GM23338 (cell line): Measurements from ENCODE around the gene SYMPK. TPM values are rescaled to one million over a fixed set of nuclear protein-coding genes. Genes with fewer than 3 reads are reported as not detected.

Experiments used
- ATAC-seq: fragments of 200-7000 bp; cut with Tn5 transposase; 3 replicates; pipeline ENCODE4 v1.9.1; 2020
- DNase-seq: peaks from one replicate; pipeline ENCODE4 v3.0.0-alpha.2; 2015; ENCODE audit warnings: low spot score
- H2AFZ ChIP-seq: fragments of 200-600 bp; sonication (generic); 2 replicates; pipeline ENCODE4 v1.8.0; 2016; ENCODE audit warnings: antibody characterized with exemption, mild to moderate bottlenecking, moderate library complexity
- H3F3A ChIP-seq: fragments of 200-600 bp; sonication (generic); replicated peaks from 2 replicates; pipeline ENCODE4 v1.8.0; 2017; ENCODE audit warnings: antibody characterized with exemption, mixed run types, low read depth
- H3K27ac ChIP-seq: fragments of 200-600 bp; sonication (generic); 2 replicates; pipeline ENCODE4 v1.6.1; 2016; ENCODE audit warnings: low read depth
- H3K27me3 ChIP-seq: fragments of 200-600 bp; sonication (generic); 2 replicates; pipeline ENCODE4 v1.8.0; 2016; ENCODE audit warnings: mild to moderate bottlenecking, mixed run types, moderate library complexity; ENCODE audit not compliant: insufficient read depth
- H3K36me3 ChIP-seq: fragments of 200-600 bp; sonication (generic); 2 replicates; pipeline ENCODE4 v1.8.0; 2016; ENCODE audit warnings: mild to moderate bottlenecking; ENCODE audit not compliant: insufficient read depth
- H3K4me1 ChIP-seq: fragments of 200-600 bp; sonication (generic); 2 replicates; pipeline ENCODE4 v1.8.0; 2016; ENCODE audit warnings: mild to moderate bottlenecking, moderate library complexity; ENCODE audit not compliant: insufficient read depth
- H3K4me2 ChIP-seq: fragments of 200-600 bp; sonication (generic); 2 replicates; pipeline ENCODE4 v1.7.1; 2017; ENCODE audit warnings: mixed run types
- H3K4me3 ChIP-seq: fragments of 200-600 bp; sonication (generic); 2 replicates; pipeline ENCODE4 v1.6.1; 2016; ENCODE audit warnings: mixed run types
- H3K79me2 ChIP-seq: fragments of 200-600 bp; sonication (generic); replicated peaks from 2 replicates; pipeline ENCODE4 v1.8.0; 2017; ENCODE audit warnings: mild to moderate bottlenecking; ENCODE audit not compliant: insufficient read depth
- H3K9me2 ChIP-seq: fragments of 200-600 bp; sonication (generic); 2 replicates; pipeline ENCODE4 v1.8.0; 2017; ENCODE audit not compliant: insufficient read depth
- H4K20me1 ChIP-seq: fragments of 200-600 bp; sonication (generic); replicated peaks from 2 replicates; pipeline ENCODE4 v1.8.0; 2017; ENCODE audit warnings: mild to moderate bottlenecking; ENCODE audit not compliant: insufficient read depth
- H3K27ac Mint-ChIP-seq: 2 replicates; pipeline ENCODE4 v1.8.0; 2020; ENCODE audit warnings: inconsistent platforms, mild to moderate bottlenecking, moderate library complexity, mixed read lengths
- H3K27me3 Mint-ChIP-seq: 3 replicates; pipeline ENCODE4 v1.8.0; 2022; ENCODE audit warnings: low read depth, mild to moderate bottlenecking, moderate library complexity, mixed read lengths, inconsistent platforms; ENCODE audit not compliant: insufficient read depth, poor library complexity
- H3K36me3 Mint-ChIP-seq: 3 replicates; pipeline ENCODE4 v1.8.0; 2021; ENCODE audit warnings: low read depth, mild to moderate bottlenecking, inconsistent platforms, moderate library complexity, mixed read lengths
- H3K4me1 Mint-ChIP-seq: 3 replicates; pipeline ENCODE4 v1.8.0; 2020; ENCODE audit warnings: mild to moderate bottlenecking, inconsistent platforms, mixed read lengths
- H3K4me3 Mint-ChIP-seq: 3 replicates; pipeline ENCODE4 v1.8.0; 2021; ENCODE audit warnings: moderate library complexity, mild to moderate bottlenecking, inconsistent platforms, mixed read lengths
- H3K9me3 Mint-ChIP-seq: 3 replicates; pipeline ENCODE4 v1.8.0; 2020; ENCODE audit warnings: moderate library complexity, mild to moderate bottlenecking, inconsistent platforms, mixed read lengths
- CREB1 ChIP-seq: fragments of 250-450 bp; sonication (Bioruptor Pico); IDR thresholded peaks from 2 replicates; pipeline ENCODE4 v1.5.0; 2020; ENCODE audit warnings: low read depth, mild to moderate bottlenecking, moderate library complexity
- CTCF ChIP-seq, 2 experiments: fragments of 200-600 bp in 1 of 2; sonication (generic) in 1 of 2; conservative IDR thresholded peaks; 2 replicates each; pipeline versions ENCODE4 v1.5.1 to v1.6.1; 2016 to 2017; ENCODE audit warnings: antibody characterized with exemption in 2 of 2, low read depth in 2 of 2, mild to moderate bottlenecking in 2 of 2, moderate library complexity in 1 of 2
- EZH2 ChIP-seq: fragments of 200-600 bp; sonication (generic); IDR thresholded peaks from one replicate; pipeline ENCODE4 v1.8.0; 2017; ENCODE audit warnings: antibody characterized with exemption, mild to moderate bottlenecking, low read depth; ENCODE audit not compliant: unreplicated experiment
- EZH2phosphoT487 ChIP-seq: fragments of 200-600 bp; sonication (generic); IDR thresholded peaks from one replicate; pipeline ENCODE4 v1.8.1; 2018; ENCODE audit warnings: antibody characterized with exemption; ENCODE audit not compliant: unreplicated experiment
- NANOG ChIP-seq: IDR thresholded peaks from 2 replicates; pipeline ENCODE4 v1.6.1; 2016; ENCODE audit warnings: antibody characterized with exemption, borderline replicate concordance
- POLR2AphosphoS5 ChIP-seq: IDR thresholded peaks from 2 replicates; pipeline ENCODE4 v1.6.1; 2016; ENCODE audit warnings: antibody characterized with exemption, low read depth
- ZNF114 ChIP-seq: fragments of 250-450 bp; sonication (Bioruptor Pico); IDR thresholded peaks from 2 replicates; pipeline ENCODE4 v1.5.0; 2020; ENCODE audit warnings: mild to moderate bottlenecking, moderate library complexity
- ZNF331 ChIP-seq: fragments of 250-450 bp; sonication (Bioruptor Pico); IDR thresholded peaks from 2 replicates; pipeline ENCODE4 v1.5.0; 2020; ENCODE audit warnings: low read depth, mild to moderate bottlenecking, moderate library complexity
- ZNF462 ChIP-seq: fragments of 250-450 bp; sonication (Bioruptor Pico); IDR thresholded peaks from 2 replicates; pipeline ENCODE4 v1.5.0; 2020; ENCODE audit warnings: mild to moderate bottlenecking, moderate library complexity
- polyA plus RNA-seq: library from polyadenylated mRNA; unstranded; fragments of >200 nt; fragmentation: Nextera tagmentation; extraction: Ambion mirVana; gene quantifications from 2 replicates; pipeline ENCODE4 v1.2.1, GENCODE V29; 2016
- total RNA-seq: library from RNA; depleted of rRNA; stranded (reverse); fragments of >200 nt; shearing (Covaris generic); gene quantifications from 2 replicates; pipeline ENCODE4 v1.2.3, GENCODE V29; 2014
- TF ChIP-seq, protein P1 (sequence below): IDR thresholded peaks from one replicate; pipeline ENCODE4 v1.6.1; 2018; ENCODE audit warnings: antibody characterized with exemption; ENCODE audit not compliant: unreplicated experiment
- TF ChIP-seq, protein P2 (sequence below): IDR thresholded peaks from 2 replicates; pipeline ENCODE4 v1.6.1; 2016; ENCODE audit warnings: antibody characterized with exemption

Gene SYMPK
- total and polyA plus RNA-seq, 2 experiments from 2014 or later, result 36.8 to 82.1 TPM

DNA sequence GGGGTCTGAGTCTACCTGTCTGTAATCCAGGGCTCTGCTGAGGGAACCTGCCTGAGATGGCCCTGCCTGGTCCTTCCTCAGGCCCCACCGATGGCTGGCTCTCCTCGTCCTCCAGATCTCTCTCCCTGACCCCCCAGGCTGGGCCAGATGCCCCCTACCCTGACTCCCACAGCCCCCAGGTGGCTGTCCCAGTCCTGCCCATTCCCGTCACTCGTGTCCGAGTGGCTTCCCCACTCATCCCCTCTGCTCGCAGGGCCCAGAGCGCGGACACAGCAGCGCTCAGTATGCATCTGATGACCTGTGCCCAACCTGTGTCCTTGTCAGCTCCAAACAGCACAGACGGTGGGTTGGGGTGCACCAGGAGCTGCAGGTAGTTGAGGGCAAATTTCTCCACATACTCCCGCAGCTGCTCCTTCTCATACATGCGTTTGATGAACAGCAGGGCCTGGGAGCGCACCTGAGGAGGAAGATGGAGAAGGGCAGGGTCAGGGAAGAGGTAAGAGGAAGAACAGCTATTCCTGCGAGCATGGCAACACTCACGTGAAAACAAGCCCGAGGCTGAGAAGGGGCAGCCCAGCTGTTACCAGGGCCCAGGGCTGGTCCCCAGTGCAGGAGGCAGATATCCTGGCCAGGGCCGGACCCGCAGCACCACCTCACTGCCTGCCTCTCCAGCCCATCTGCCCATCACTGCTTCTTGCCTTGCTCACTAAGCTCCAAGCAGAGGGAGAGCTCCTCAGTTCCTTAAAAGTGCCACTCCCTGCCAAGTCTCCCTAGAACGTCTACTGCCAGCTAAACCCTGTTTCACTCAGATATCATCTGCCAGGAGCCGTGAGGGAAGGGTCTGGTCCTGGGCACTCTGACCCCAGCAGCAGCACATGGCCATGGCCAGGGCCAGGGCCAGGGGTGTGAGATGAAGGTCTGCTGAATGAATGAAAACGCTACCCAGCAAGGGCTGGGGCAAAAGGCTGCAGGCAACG, 36.7 kb downstream of the SYMPK start (continued):
- TF ChIP-seq POLR2AphosphoS5 (no peak; the same call in 1 of the 2 replicates), NANOG (no peak), ZNF462 (CRISPR knock-in tag) (no peak)

DNA sequence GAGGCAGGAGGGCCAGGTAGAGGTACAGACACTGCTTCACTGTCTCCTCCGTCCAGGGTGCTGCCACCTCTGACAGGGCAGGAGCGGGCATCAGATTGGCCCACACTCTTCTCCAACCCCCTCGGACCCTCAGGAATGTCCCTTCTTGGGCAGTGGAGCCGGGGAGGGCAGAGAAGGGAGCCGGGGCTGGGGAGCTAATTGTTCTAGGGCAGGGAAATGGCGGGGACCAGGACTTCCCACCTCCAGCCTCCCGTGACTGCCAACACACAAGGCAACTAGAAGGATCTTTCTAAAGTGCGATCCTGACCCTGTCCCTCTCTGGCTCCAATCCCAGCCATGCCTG, 37.7 kb downstream of the SYMPK start:
- Mint-ChIP-seq H3K27me3 (peaks cover 15% of the 10 kb centered on the region), H3K9me3 (no peaks in the 10 kb centered on the region), H3K36me3 (peaks cover 83% of the 10 kb centered on the region), H3K27ac (no peak overlapping the region), H3K4me3 (no peak overlapping the region), H3K4me1 (peaks cover 7% of the 10 kb centered on the region)
- ATAC-seq (no peak), DNase-seq (no peak)
- no peaks in the 10 kb centered on the region; the same call in 1 of the 2 replicates for H4K20me1 ChIP-seq
- H3K27me3 ChIP-seq, result no peaks in the 10 kb centered on the region
- no peak overlapping the region for H3K4me3 ChIP-seq
- peaks cover 7% of the 10 kb centered on the region; the same call in 1 of the 2 replicates for H3F3A ChIP-seq
- H3K27ac ChIP-seq, result no peak overlapping the region
- H3K4me2 ChIP-seq, result no peak overlapping the region
- no peaks in the 10 kb centered on the region for H3K79me2 ChIP-seq
- H3K9me2 ChIP-seq, result no peaks in the 10 kb centered on the region
- 0 out of 2 replicates have a peak, but pooled peaks cover under 1% of the 10 kb centered on the region for H3K4me1 ChIP-seq
- no peak overlapping the region for H2AFZ ChIP-seq
- peaks cover 8% of the 10 kb centered on the region for H3K36me3 ChIP-seq
- no peak for TF ChIP-seq CREB1 (CRISPR knock-in tag)
- TF ChIP-seq CTCF (conservative IDR thresholded peaks at IDR 0.05; ENCODE audit: low read depth in 2 of 2), result no peak
- no peak for TF ChIP-seq EZH2
- no peak for TF ChIP-seq NANOG
- TF ChIP-seq EZH2phosphoT487, result no peak
- TF ChIP-seq, protein P1, sequence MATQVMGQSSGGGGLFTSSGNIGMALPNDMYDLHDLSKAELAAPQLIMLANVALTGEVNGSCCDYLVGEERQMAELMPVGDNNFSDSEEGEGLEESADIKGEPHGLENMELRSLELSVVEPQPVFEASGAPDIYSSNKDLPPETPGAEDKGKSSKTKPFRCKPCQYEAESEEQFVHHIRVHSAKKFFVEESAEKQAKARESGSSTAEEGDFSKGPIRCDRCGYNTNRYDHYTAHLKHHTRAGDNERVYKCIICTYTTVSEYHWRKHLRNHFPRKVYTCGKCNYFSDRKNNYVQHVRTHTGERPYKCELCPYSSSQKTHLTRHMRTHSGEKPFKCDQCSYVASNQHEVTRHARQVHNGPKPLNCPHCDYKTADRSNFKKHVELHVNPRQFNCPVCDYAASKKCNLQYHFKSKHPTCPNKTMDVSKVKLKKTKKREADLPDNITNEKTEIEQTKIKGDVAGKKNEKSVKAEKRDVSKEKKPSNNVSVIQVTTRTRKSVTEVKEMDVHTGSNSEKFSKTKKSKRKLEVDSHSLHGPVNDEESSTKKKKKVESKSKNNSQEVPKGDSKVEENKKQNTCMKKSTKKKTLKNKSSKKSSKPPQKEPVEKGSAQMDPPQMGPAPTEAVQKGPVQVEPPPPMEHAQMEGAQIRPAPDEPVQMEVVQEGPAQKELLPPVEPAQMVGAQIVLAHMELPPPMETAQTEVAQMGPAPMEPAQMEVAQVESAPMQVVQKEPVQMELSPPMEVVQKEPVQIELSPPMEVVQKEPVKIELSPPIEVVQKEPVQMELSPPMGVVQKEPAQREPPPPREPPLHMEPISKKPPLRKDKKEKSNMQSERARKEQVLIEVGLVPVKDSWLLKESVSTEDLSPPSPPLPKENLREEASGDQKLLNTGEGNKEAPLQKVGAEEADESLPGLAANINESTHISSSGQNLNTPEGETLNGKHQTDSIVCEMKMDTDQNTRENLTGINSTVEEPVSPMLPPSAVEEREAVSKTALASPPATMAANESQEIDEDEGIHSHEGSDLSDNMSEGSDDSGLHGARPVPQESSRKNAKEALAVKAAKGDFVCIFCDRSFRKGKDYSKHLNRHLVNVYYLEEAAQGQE, result no peak
- no peak for TF ChIP-seq POLR2AphosphoS5
- TF ChIP-seq ZNF331 (CRISPR knock-in tag), result no peak
- no peak for TF ChIP-seq ZNF114
- TF ChIP-seq, protein P2, sequence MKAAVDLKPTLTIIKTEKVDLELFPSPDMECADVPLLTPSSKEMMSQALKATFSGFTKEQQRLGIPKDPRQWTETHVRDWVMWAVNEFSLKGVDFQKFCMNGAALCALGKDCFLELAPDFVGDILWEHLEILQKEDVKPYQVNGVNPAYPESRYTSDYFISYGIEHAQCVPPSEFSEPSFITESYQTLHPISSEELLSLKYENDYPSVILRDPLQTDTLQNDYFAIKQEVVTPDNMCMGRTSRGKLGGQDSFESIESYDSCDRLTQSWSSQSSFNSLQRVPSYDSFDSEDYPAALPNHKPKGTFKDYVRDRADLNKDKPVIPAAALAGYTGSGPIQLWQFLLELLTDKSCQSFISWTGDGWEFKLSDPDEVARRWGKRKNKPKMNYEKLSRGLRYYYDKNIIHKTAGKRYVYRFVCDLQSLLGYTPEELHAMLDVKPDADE, result no peak
